GM10847 (cell line): ENCODE results near the gene VOPP1.

Experiments
- POLR2A ChIP-seq: IDR thresholded peaks from 2 replicates; pipeline ENCODE4 v1.6.1; 2011; ENCODE audit not compliant: insufficient read length; ENCODE audit errors: extremely low read depth

The VOPP1 gene

DNA sequence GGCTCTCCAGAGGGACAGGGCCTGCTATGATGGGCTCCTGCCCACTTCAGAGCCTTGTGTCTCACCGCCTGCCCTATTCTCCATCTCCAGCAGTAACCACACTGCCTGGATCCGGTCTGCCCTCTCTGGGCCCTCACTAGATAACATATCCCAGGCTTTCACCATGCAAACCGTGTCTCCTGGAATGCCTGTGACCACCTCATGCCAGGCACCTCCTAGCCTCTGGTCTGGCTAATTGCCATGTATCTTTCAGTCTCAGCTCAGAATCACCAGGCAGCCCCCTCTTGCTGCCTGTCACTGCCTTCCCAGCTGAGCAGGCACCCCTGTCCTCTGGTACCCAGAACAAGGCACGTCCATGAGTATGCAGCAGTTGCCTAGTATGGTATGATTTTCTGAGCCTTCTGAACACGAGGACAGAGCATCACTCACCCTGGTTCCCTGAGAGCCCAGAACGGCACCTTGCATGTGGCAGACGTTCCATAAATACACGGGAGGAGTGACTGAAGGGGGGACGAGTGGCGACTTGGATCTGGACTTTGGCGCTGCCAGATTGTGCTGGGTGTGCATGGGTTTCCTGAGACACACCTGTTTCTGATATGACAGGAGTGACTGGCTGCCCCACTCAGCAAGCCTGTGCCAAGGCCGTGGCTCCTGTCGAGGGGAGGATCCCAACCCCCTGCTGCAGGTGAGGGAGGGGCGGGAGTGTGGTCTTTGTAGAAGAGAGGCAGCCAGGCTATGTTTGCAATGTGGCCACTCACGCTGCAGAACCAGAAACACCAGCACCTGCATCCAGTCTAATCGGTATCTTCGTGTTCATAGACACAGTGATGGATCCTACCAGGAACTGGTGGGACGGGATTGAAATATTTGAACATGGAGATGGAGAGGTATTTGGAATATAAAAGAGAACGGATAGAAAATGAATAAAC, 95.2 kb downstream of the VOPP1 start:
- no peak for TF ChIP-seq POLR2A

DNA sequence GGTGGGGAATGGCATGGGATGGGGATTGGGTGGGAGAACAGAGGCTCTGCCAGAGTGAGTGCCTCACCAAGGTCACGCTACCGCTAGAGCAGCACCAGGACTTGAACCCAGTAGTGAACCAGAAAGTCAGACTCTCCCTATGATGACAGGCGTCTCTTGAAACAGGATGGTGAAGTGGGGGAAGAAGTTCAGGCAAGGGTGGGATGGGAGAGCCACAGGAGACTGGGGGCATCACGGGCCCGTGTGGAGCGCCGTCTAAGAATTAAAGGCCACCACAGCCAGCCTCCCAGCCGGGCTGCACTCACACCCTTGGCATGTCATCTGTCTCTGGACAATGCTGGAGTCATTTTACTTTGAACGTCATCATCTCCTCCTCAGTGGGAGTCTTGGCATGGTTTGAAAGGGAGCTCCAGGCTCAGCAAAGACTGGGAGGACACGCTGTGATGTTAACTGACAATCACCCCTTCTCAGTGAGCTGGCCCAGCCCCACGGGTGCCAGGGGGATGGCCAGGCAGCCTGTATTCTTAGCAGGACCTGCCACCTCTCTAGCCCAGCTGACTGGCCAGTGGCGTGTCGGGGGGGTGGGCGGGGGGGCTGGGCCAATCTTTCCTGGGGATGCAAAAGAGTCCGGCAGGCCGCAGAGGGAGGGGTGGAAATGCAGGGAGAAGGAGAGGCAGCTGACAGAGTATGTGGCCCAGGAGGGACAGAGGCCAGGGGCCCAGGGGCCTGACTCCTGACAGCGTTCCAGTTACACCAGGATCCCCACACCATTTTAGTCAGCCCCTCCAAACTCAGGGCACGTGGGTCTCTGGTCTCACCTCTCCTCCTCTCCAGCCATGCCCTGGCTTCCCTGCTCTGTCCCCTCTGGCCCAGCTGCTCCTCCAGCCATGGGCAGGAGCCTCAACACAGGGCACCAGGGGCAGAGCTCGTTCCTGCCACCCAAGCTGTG, 96.2 kb downstream of the VOPP1 start:
- TF ChIP-seq POLR2A = no peak

DNA sequence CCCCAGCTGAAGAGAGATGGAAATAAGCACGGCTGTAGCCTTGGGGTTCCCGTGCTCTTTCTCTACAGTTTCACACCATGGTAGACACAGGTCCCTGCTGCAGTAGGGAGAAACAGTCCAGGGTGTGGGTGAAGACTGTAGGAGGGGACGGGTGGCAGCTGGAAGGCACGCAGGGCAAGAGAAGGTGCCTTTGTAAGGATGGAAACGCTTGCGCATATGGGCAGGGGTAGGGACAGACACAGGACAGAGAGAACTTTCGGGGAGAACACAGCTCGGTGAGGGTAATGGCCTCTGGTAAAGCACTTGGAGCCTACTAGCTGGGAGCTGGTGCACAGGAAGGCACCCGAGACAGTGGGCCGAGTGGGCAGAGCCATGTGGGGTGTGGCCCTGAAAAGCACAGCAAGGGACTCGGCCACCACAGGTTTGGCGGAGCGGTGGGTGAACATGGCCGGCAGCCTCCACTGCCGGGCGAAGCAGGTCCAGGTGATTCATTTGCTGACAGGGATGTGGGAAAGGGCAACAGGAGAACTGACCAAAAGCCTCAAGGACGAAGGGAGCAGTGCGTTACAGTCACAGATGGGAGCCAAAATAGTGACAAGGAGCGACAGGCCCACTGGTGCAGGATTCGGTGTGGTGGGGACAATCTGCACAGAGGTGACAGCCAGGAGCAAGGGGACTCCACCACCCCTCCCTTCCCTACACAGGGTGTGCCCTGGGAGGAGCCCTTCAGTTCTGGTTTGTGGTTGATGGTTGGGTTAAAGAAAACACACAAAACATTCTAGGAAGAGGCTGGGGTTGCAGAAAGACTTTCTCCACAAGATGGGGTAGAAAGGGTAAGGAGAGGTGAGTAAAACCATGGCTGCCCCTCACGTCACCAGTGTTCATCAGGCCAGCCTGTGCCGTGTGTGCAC, 97.1 kb downstream of the VOPP1 start:
- TF ChIP-seq POLR2A = no peak

DNA sequence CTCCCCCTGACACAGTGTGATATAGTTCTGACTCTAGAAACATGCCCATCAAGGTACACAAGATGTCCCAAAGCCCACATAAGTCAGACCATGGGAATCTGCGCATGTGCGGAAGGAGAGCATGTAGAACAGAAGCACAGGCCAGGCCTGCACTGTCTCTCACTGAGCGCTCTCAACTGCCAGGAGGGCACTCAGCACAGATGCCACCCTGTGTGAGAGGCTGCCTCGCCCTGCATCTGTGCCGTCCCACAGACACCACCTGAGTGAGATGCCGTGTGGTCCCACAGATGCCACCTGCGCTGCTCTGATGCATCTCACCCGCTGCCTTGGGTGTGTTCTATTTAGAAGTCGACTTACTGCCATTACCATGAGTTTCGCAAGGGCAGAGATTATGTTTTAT, 98.4 kb downstream of the VOPP1 start:
- TF ChIP-seq POLR2A = no peak

DNA sequence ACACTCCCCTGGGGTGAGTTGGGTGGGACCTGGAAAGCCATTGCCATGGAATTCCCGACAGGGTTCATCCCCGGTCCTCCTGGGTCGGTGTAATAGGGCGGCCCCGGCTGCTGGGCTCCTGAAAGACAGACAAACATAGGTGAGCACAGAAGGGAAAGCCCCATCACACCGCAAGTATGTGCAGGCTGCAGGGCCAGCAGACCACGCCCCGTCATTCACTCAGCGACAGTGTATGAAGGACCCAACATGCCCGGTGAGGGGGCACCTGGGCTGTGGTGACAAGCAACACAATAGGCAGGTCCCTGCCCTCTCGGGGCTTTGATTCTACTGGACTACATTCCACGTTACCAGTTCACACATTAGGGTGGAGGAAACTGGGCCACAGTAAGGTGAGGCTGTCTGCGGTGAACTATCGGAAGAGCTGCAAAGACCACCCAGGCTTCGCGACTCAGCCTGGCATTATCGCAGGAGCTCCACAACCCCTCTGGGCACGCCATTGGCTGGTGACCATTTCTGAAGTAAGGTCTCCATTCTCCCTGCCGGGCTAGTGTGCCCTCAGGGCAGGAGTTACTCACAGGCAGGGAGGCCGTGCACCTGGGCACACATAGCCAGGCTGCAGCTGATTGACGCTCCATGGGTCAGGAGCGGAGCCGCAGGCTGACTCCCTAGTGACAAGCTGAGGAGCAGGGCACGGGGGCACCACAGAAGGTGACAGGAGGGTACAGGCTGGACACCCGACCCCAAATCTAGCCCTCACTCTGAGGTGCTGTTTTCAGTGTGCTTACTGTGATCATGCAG, 99.2 kb downstream of the VOPP1 start:
- TF ChIP-seq POLR2A = no peak

DNA sequence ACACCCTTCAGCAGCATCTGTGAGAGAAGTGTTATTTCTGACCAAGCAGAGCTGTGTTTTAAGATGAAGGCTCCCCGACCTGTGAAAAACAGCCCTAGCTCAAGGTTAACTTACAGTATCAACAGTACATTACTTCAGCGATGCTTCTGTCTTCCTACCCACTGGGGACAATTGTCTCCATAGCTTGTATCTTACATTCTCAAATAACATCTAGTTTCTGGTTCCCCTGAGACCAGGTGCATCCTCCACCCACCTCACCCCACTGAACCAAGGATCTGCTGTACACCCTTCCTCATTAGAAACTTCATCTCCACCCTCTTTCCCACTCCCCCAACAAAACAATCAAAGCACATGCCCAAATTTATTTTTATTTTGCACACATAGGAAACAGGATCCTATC, 102.0 kb downstream of the VOPP1 start:
- no peak for TF ChIP-seq POLR2A

DNA sequence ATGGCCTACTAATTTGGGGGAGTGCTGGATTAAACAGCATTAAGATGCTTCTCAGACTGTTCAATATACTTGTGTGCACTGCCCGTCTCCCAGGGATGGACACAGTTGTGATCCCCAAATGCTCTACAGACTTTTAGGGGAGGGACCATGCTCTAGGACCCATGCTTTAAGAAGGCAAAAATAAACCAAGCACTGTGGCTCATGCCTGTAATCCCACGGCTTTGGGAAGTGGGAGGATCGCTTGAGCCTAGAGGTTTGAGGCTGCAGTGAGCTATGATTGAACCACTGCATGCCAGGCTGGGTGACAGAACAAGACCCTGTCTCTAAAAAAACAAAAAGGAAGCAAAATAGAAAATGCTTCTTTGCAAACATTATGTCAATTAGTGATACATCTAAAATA, 102.6 kb downstream of the VOPP1 start:
- TF ChIP-seq POLR2A = no peak

DNA sequence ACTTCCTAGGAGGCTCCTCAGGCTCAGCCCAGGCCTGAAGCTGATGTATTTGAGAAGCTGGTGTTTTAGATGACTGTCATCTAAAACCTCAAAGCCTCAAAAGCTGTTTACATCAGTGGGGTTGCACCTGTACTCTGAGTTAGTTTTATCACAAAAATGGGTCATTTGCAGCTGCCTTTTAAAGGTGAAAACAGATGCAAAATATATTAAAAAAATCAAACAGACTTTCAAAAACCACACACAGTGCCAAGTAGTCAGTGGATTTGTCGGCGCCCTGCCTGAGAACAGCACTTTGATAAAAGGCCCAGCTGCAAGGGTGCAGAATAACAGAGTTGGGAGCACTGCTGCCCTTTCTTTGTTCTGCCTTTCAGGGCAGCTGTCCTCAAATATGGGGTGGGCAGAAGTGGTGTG, 103.0 kb downstream of the VOPP1 start:
- TF ChIP-seq POLR2A = no peak

DNA sequence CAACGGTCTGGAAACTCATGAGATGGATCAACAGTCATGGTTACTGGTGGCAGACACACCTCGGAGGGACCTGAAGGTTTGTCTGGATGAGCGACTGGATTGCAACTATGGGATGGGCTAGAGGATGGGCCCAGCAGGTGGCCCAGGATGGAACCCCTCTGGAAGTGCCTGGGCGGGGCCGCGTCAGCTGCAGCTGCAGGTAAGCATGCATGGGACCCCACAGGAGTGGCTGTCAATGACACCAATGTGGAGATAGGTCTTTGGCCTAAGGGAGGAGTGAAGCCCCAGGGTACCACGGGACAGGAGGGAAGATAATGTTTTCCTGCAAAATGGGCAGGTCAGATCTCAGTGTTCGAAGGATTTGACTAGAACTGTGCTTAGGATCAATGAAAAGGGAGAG, 103.8 kb downstream of the VOPP1 start:
- no peak for TF ChIP-seq POLR2A

DNA sequence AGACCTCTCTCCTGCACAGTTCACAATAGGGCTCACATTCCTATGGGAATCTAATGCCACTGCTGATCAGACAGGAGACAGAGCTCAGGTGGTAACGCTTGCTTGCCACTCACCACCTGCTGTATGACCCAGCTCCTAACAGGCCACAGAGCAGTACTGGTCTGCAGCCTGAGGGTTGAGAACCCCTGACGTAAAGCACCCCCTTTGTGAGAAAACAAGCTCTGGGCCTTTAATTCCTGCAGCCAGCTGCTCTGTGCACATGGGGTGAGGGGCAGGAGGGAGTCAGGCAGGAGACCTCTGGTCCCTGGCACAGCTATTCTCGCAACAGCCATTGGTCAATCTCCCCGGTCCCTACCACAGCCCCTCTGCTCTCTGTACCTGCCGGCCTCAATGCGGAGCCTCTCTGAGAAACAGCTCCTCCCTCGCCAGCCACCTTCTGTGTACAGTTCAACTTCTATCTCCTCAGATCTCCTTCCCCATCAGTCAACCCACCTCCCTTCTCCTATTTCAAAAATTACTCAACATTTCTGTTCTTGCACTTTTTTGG, 105.2 kb downstream of the VOPP1 start:
- TF ChIP-seq POLR2A = no peak

DNA sequence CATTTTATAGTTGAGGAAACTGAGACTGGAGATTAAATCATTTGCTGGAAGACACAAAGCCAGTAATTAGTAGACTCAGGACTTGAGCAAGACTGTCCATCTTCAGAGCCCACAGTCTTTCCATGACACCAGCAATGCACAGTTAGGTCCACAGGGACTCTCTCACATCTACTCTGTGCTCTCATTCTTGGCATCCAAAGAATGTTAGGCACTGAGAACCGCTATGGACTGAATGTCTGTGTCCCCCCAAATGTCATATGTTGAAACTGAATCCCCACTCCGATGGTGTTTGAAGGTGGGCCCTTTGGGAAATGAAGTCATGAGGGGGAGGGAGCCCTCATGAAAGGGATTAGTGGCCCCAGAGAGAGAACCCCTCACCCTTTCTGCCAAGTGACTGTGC, 106.6 kb downstream of the VOPP1 start:
- TF ChIP-seq POLR2A = no peak

DNA sequence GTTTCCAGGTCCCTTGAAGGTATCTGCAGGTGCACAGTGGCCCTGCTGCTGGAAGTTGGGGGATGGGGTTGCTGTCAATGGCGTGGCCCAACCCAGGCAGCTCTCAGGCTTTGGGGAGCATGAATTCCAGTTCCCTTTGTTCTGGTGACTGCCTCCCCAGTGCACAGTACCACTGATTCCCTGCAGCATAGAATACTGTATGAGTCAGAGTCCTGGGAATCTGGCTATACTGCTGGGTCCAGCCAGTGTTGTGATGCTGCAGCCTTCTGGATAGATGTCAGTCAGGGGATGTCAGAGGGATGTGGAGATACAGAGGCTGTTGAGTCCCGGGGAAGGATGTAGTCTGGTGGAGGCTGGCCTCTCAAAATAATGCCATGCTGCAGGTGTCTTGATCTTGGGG, 107.9 kb downstream of the VOPP1 start:
- TF ChIP-seq POLR2A = no peak

DNA sequence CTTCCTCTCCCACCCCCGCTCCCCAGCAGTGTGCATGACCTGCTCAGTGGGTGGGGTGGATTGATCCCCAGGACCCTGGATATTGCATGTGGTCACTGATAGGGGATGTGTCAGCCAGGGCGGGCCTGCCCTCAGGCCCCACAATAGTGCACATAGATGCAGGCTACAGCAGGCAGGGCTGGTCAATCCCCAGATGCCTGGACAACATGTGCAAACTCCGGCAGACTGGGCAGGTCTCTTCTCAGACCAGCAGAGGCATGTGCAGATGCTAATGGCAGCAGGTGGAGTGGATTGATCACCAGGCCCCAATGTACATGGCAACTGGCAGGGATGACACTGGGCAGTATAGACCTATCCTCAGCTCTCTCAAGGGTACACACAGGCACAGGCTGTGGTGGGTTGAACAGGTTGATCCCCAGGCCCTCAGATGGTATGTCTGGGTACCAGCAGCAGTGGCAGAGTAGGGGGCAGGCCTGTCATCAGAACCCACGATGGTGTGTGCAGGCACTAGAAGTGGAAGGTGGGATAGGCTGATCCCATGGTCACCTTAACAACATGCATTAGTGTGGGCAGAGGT, 108.5 kb downstream of the VOPP1 start:
- no peak for TF ChIP-seq POLR2A

DNA sequence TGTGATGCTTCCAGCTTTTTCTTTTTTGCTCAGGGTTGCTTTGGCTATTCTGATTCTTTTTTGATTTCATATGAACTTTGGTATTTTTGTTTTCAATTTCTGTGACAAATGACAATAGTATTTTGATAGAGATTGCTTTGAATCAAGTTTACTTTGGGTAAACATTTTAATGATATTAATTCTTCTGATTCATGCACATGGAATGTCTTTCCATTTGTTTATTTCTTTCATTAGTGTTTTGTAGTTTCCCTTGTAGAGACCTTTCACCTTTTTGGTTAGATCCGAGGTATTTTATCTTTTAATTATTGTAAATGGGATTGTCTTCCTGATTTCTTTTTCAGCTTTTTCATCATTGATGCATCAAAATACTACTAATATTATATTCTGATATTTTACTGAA, 114.0 kb downstream of the VOPP1 start:
- TF ChIP-seq POLR2A = no peak

DNA sequence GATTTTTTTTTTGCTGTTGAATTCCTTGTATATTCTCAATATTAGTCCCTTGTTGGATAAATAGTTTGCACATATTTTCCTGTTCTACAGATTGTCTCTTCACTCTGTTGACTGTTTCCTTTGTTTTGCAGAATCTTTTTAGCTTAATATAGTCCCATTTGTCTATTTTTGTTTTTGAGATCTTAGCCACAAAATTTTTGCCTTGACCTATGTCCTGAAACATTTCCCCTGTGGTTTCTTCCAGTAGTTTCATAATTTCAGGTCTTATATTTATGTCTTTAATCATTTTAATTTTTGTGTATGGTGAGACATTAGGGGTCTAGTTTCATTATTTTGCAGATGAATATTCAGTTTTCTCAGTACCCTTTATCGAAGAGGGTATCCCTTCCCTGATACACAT, 114.5 kb downstream of the VOPP1 start:
- TF ChIP-seq POLR2A = no peak
